HG03280 (cell line): ENCODE measurements around the gene PABPC1L2A.
"Not testable (repeated sequence)": the region's sequence is repeated elsewhere in the genome, so short reads cannot be mapped to it uniquely, and the experiment has no call there.

Source experiments
- ATAC-seq: cut with Tn5 transposase; IDR thresholded peaks from one replicate; pipeline ENCODE4 v1.9.1; 2021; ENCODE audit warnings: mild to moderate bottlenecking, moderate library complexity; ENCODE audit not compliant: unreplicated experiment

Gene PABPC1L2A

GRCh38 chrX:73079024-73079562 lies at the start of gene PABPC1L2A:
TSS of gene PABPC1L2A (minus strand) at chrX:73079512. CDS start at chrX:73079386, 126 bp downstream.
- not testable (repeated sequence) for ATAC-seq

GRCh38 chrX:73127700-73128241 lies 48.5 kb upstream of the PABPC1L2A start:
- ATAC-seq = no peak

DNA sequence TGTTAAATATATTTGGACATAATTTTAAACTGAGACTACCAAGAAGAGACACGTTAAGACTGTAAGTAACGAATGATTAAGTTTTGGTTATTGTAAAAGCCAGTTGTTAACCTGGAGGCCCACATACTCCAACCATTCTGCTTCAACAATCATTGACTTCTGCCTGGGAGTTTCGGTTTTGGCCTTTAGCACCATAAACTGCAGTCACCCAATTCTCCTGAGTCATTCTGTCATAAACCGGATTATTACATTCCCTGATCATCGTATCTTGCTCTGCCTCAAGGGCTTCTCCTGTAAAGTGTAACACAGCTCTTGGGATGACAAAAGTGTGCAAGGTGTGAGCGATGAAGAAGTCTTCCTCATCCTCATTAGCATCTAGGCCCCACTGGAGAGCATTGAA lies 46.9 kb upstream of the PABPC1L2A start:
- ATAC-seq = no peak

- not testable (repeated sequence) for ATAC-seq
Observed at GRCh38 chrX:73099505-73099904, 20.2 kb upstream of the PABPC1L2A start.

DNA sequence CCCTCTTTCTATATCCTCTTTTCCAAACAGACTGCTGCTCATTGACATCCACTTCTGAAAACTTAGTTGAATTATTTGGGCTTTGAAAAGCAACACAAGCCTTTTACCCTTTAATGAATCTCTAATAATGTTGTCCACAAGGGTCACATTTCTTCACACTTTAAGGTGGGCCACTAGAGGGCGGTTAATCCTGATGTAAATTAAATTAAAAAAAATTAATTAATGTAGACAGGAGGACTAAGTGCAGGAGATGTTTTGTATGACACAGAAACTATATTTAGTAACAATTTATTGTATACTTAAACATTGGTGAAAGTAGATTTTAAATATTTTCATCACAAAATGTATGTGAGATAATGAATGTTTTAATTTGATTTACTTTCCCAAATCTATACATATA lies 7.5 kb upstream of the PABPC1L2A start:
- not testable (repeated sequence) for ATAC-seq

DNA sequence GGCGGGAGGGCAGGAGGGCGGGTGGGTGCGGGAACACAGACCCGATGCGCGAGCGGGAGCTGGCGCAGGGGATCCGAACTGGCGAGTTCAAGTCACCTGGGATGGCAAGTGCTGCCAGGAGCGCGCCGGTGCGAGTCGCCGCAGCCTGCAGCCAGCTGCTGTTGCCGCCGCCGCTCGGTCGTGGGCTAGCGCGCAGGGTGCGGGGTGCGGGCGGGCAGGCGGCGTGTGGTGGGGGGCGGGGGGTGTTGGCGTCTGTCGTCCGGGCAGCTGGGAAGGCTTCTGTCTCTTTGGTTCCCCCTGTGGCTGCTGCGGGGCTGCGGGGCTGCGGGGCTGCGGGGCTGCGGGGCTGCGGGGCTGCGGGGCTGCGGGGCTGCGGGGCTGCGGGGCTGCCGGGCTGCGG lies 572 bp upstream of the PABPC1L2A start:
- ATAC-seq = not testable (repeated sequence)

DNA sequence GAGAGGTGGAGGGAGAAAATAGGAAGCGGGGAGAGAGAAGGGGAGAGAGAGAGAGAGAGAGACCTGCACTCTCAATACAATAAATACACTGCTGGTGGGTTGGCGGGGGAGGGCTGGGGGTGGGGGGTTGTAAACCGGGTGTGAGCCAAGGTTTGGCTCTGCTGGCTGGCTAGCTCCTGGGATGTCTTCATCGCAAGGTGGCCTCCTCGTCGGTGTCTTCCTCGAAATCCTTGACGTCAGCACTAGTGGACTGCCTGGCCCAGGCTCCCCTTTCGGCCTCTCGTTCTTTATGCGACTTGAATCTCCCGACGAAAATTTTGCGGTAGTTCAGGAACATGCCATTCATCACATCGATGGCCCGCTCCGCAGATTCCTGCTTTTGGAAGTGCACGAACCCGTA lies 715 bp downstream of the PABPC1L2A start:
- ATAC-seq = not testable (repeated sequence)

GRCh38 chrX:73076838-73077237 lies 2.5 kb downstream of the PABPC1L2A start:
- no peak for ATAC-seq

GRCh38 chrX:73069365-73070035 lies 9.8 kb downstream of the PABPC1L2A start:
- no peak for ATAC-seq

- ATAC-seq = no peak
Observed at GRCh38 chrX:73068467-73069364, 10.6 kb downstream of the PABPC1L2A start.

- ATAC-seq = not testable (repeated sequence)
Observed at GRCh38 chrX:73067761-73068466, 11.4 kb downstream of the PABPC1L2A start.

DNA sequence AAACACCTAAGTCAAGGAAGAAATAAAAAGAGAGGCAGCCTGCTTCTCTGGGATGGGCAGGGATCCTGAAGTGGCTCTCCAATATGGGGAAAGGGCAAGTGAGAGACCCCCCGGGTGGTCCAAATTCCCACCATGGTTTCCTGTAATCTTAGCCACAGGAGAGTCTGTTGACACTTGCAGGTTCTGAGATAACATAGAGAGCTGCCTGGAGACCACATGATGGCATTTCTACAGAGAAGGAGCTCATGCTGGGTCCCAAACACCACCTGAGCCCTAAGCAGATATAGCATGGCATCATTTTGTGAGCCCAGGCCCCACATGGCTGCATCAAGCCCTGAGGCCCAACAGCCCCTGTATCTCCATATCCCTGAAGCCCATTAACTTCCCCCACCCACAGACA lies 50.4 kb downstream of the PABPC1L2A start:
- ATAC-seq = no peak
